A549 (cell line): Measurements from ENCODE around the gene PPIP5K1. TPM values are rescaled to one million over a fixed set of nuclear protein-coding genes. Genes with fewer than 3 reads are reported as not detected.
"Not testable (repeated sequence)": the region's sequence is repeated elsewhere in the genome, so short reads cannot be mapped to it uniquely, and the experiment has no call there.

Experiments
- ATAC-seq, 2 experiments: fragments of 200-7000 bp in 1 of 2; fragments of >200 bp in 1 of 2; cut with Nextera tagmentation in 1 of 2; cut with Tn5 transposase in 1 of 2; 3 replicates each; pipeline versions ENCODE4 v1.8.0 to v1.9.1; 2018 to 2020; ENCODE audit warnings: mild to moderate bottlenecking in 1 of 2, moderate library complexity in 1 of 2
- CTCF ChIA-PET: fragments of 300-600 bp; sonication (Branson Sonifier 250); formaldehyde crosslinking; extraction: SDS; loops from one replicate; lab custom pipeline; 2021; ENCODE audit warnings: antibody characterized with exemption, inconsistent platforms; lab: Yijun Ruan, JAX
- POLR2A ChIA-PET: fragments of 350-600 bp; formaldehyde crosslinking; extraction: SDS; loops from one replicate; lab custom pipeline; 2021; ENCODE audit warnings: antibody characterized with exemption, inconsistent platforms; lab: Yijun Ruan, JAX
- DNase-seq, 2 experiments: peaks; one replicate each; pipeline versions ENCODE4 v3.0.0 to v3.0.0-alpha.2; 2011 to 2016; ENCODE audit warnings: low read depth in 1 of 2, low spot score in 1 of 2
- FAIRE-seq: peaks from 2 replicates; lab custom pipeline; 2011; peaks lifted over from hg19 to GRCh38; lab: Jason Lieb, UNC
- H3K27ac ChIP-seq, 2 experiments: fragments of >200 bp; sonication (Bioruptor Twin); formaldehyde crosslinking; 3 replicates each; pipeline ENCODE4 v1.5.1; 2016 to 2017
- H3K4me1 ChIP-seq: fragments of >200 bp; sonication (Bioruptor Twin); formaldehyde crosslinking; 3 replicates; pipeline ENCODE4 v1.6.1; 2016
- H3K4me2 ChIP-seq: fragments of >200 bp; sonication (Bioruptor Twin); formaldehyde crosslinking; 3 replicates; pipeline ENCODE4 v1.6.1; 2016
- H3K4me3 ChIP-seq: fragments of >200 bp; sonication (Bioruptor Twin); formaldehyde crosslinking; 3 replicates; pipeline ENCODE4 v1.5.1; 2016
- H3K9me3 ChIP-seq: fragments of >200 bp; sonication (Bioruptor Twin); formaldehyde crosslinking; 3 replicates; pipeline ENCODE4 v1.6.1; 2016
- EHMT2 ChIP-seq: fragments of 200-600 bp; sonication (generic); IDR thresholded peaks from 2 replicates; pipeline ENCODE4 v1.6.1; 2016; ENCODE audit warnings: antibody characterized with exemption, low read depth, mild to moderate bottlenecking, moderate library complexity
- ZSCAN20 ChIP-seq: fragments of 250-450 bp; sonication (Bioruptor Pico); IDR thresholded peaks from 2 replicates; pipeline ENCODE4 v1.8.0; 2022; ENCODE audit warnings: mild to moderate bottlenecking, moderate library complexity
- WGBS: methylation state at CpG from one replicate; pipeline ENCODE4 v1.1.6; 2017; ENCODE audit errors: missing lambda C conversion rate; 5-methylcytosine and 5-hydroxymethylcytosine counted together
- polyA minus RNA-seq: library from RNA; depleted of rRNA, polyadenylated mRNA; stranded (reverse); fragments of >200 nt; gene quantifications from 2 replicates; pipeline ENCODE4 v1.2.3, GENCODE V29; 2011; rRNA and poly(A)+ RNA removed
- polyA plus RNA-seq, 4 experiments: library from polyadenylated mRNA; depleted of rRNA in 3 of 4; stranded (reverse); fragments of >200 nt; fragmentation: RNase III in 1 of 4; extraction: RNeasy Plus Mini Kit Qiagen cat#74134 plus additional on column Dnase treatment in 1 of 4; gene quantifications; 2 replicates in 3 of 4; 3 replicates in 1 of 4; pipeline ENCODE4 v1.2.3, GENCODE V29; 2011 to 2017
- TF ChIP-seq, protein P1 (sequence below): IDR thresholded peaks from 2 replicates; pipeline ENCODE4 v1.6.1; 2012; ENCODE audit warnings: low read depth, borderline replicate concordance

The PPIP5K1 gene
- polyA plus RNA-seq (2011; rRNA removed) (19.2 and 19.6 TPM in 2 replicates), polyA plus RNA-seq (2017; fragmentation: RNase III; extraction: RNeasy Plus Mini Kit Qiagen cat#74134 plus additional on column Dnase treatment) (9.3 to 9.7 TPM (median 9.5 TPM) in 3 replicates), polyA minus RNA-seq (33.0 and 44.8 TPM in 2 replicates)
- 13.7 and 16.7 TPM in 2 replicates for polyA plus RNA-seq (2012; cell fraction: cytosol; rRNA removed)
- polyA plus RNA-seq (2012; cell fraction: nucleus; rRNA removed), result 18.4 and 26.2 TPM in 2 replicates

DNA sequence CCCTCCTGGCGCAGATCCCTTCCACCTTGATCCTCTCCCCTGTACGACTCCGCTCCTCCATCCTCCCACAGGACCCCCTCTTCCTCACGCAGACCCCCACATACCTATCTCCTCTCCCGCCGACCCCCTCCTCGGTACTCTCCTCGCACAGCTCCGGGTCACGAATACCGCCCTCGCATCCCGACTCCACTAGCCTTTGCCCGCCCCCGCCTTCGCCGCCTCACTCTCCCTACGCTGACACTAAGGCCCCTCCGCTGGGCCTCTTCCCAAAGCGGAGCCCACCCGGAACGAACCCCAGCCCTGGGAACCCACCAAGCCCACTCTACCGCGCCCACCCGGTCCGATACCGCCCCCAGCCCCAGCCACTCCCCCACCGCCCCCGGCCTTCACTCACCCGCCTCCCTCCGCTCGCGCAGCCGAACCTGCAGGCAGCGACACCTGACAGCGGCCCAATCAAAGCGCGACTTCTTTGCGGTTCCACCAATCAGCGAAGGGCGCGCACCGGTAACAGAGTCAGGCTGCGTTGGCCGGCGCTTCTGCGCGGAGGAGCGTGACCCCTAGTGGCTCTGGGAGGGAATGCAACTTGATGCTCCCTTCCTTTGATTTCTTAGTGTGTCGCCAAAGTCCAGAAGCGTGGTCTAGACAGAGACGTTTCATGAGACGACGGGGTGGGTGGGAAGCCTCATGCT is at the start of gene PPIP5K1:
PPIP5K1 (minus strand) TSS at position 431 of the 689 bp plus-strand sequence. CDS start 5,704 bp downstream, outside the sequence.
- H3K27ac ChIP-seq, CTCF ChIA-PET, H3K4me1 ChIP-seq, H3K4me3 ChIP-seq, POLR2A ChIA-PET, H3K9me3 ChIP-seq, FAIRE-seq, DNase-seq, H3K4me2 ChIP-seq: not testable (repeated sequence)
- ATAC-seq, result peak; percentile 96 to 97
- no CpG with 5 or more reads among the region's 54 CpGs for WGBS

DNA sequence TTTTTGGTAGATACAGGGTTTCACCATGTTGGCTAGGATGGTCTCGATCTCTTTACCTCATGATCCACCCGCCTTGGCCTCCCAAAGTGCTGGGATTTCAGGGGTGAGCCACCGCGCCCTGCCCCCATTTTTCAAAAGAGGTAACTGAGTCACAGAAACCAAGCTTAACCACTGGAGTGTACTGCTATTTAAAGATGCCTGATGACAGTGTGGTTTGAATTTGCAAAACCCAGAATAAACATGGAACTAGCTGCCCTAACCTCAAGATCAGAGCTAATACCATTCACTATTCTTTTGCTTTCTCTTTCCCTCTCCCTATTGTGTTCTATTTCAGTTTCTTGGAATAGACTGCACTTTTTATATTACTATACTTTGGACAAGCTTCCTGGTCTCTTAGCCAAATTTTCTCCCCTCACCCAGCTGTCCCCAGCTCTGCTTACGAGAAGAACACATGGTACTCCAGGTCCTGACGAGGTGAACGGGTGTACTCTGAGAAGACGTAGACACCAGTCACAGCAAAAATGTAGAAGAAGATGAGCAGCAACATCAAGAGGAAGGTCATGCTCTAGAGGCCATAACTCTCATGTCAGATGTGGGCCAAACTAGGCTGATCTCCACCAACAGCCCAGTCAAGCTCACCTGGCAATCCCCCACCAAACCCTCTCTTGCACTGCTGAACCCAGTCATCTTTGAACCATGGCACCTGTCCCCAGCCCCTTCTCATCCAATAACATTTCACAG is 48.6 kb upstream of the PPIP5K1 start:
- H3K4me1 ChIP-seq, H3K4me3 ChIP-seq, CTCF ChIA-PET, DNase-seq, H3K4me2 ChIP-seq, H3K27ac ChIP-seq, FAIRE-seq, H3K9me3 ChIP-seq, POLR2A ChIA-PET, ATAC-seq: not testable (repeated sequence)
- WGBS, result 94% methylated on average over 8 of the region's 8 CpGs

DNA sequence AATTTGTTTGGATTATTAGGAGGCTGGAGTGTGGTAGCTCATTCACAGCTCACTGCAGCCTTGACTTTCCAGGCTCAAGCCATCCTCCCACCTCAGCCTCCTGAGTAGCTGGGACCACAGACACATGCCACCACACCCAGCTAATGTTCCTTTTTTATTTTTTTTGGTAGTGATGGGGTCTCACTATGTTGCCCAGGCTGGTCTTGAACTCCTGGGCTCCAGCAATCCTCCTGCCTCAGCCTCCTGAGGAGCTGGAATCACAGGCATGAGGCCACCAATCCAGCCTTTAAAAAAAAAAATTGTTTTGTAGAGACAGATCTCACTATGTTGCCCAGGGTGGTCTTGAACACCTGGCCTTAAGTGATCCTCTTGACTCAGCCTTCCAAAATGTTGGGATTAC is 36.9 kb upstream of the PPIP5K1 start:
- ATAC-seq, POLR2A ChIA-PET, H3K4me2 ChIP-seq, FAIRE-seq, H3K4me1 ChIP-seq, CTCF ChIA-PET, H3K9me3 ChIP-seq, DNase-seq, H3K4me3 ChIP-seq, H3K27ac ChIP-seq: not testable (repeated sequence)

DNA sequence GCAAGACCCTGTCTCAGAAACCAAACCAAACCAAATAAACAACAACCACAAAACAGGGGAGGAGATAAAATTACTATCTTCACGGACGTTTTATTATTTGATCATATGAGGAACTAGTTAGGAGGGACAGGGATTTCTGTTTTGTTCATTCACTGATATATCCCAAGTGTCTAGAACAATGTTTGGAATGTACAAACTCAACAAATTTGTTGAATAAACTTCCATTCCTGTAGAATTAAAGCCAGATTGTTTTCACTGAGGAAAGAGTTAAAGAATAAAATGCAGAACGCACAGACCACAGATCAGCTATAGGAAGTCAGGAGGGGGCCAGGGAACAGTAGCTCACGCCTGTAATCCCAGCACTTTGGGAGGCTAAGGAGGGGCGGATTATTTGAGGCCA is 35.1 kb upstream of the PPIP5K1 start:
- Histone ChIP-seq H3K4me2 (no peak overlapping the region), H3K27ac (no peak overlapping the region), H3K4me1 (no peaks in the 10 kb centered on the region), H3K4me3 (no peak overlapping the region), H3K9me3 (no peaks in the 10 kb centered on the region)
- no peak for TF ChIP-seq EHMT2
- TF ChIP-seq ZSCAN20, result no peak
- TF ChIP-seq, protein P1, sequence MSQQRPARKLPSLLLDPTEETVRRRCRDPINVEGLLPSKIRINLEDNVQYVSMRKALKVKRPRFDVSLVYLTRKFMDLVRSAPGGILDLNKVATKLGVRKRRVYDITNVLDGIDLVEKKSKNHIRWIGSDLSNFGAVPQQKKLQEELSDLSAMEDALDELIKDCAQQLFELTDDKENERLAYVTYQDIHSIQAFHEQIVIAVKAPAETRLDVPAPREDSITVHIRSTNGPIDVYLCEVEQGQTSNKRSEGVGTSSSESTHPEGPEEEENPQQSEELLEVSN, result no peak
- ChIA-PET CTCF (no interaction called here), POLR2A (no interaction called here)
- DNase-seq (no peak), ATAC-seq (no peak), FAIRE-seq (no peak)
- WGBS, result 46% methylated on average over 5 of the region's 5 CpGs

DNA sequence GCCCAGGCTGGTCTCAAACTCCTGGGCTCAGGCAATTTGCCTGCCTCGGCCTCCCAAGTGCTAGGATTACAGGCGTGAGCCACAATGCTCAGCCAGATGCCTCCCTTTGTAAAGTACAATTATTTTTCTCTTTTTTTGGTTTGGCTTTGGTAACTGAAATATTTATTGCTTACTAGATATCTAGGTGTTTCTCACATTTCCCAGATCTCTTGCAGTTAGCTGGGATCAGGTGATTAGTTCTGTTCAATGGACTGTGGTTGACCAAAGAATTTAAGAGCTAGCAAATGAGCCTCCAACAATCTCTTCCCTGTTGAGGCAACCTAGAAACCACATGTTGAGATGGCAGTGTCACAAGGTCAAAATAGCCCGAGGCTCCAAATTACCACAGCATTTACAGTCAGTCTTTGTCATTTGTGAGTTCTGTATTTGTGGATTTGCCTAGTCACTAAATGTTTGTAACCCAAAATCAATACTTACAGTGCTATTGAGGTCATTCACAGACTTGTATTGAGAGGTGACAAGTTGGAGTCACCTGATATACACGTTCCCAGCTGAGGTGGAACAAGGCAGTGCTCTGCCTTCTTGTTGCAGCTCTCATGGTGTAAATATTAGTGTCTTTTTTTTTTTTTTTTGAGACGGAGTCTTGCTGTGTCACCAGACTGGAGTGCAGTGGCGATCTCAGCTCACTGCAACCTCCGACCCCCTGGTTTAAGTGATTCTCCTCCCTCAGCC is 32.2 kb upstream of the PPIP5K1 start:
- FAIRE-seq, H3K4me3 ChIP-seq, H3K9me3 ChIP-seq, CTCF ChIA-PET, H3K4me2 ChIP-seq, DNase-seq, ATAC-seq, POLR2A ChIA-PET, H3K4me1 ChIP-seq, H3K27ac ChIP-seq: not testable (repeated sequence)
- 75% methylated on average over 6 of the region's 7 CpGs for WGBS

DNA sequence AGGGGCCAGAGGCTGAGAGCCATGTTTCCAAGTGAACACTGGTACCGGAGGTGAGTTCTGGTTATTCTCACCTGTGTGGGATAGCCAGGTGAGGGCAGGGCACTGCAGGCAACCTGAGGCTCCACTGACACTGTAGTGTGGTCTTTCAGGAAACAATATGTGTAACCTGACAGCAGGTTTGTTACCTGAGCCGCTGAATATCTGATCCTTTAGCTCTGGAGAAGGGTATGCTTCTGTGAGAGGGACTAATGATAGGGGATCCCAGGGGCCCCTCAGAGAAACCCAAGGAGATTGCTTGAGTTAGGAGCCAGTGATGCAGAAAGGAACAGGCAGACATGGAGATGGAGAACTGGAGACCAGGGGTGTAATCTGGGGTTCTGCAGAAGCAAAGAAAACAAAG is 28.7 kb upstream of the PPIP5K1 start, which contains the start of gene STRC:
STRC (minus strand) TSS at position 101 of the 400 bp plus-strand sequence; CDS start at position 23, 78 bp downstream.
- CTCF ChIA-PET, H3K4me3 ChIP-seq, DNase-seq, H3K4me2 ChIP-seq, H3K9me3 ChIP-seq, FAIRE-seq, H3K27ac ChIP-seq, POLR2A ChIA-PET, ATAC-seq, H3K4me1 ChIP-seq: not testable (repeated sequence)
- no CpG with 5 or more reads among the region's 2 CpGs for whole genome bisulfite sequencing

DNA sequence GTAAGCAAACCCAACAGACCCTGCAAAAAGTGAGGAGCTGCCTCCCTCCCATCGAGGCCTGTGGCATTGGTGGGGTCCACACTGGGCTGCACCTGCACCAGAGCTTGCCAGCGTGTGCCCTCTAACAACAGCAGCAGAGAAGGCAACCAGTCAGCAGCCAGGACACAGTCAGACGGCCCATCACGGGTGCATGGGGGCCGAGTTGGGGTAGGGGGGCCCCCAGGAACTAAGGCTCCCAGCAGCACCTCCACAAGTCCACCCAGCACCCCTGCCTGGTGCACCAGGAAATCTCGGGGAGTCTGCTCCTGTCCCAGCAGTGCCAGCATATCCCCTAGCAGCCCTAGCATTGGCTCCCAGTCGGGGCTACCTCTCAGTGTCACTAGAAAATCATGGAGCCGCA is 27.7 kb upstream of the PPIP5K1 start:
- H3K27ac ChIP-seq, H3K4me1 ChIP-seq, H3K4me2 ChIP-seq, ATAC-seq, CTCF ChIA-PET, FAIRE-seq, H3K4me3 ChIP-seq, POLR2A ChIA-PET, DNase-seq, H3K9me3 ChIP-seq: not testable (repeated sequence)
- no CpG with 5 or more reads among the region's 8 CpGs for WGBS

DNA sequence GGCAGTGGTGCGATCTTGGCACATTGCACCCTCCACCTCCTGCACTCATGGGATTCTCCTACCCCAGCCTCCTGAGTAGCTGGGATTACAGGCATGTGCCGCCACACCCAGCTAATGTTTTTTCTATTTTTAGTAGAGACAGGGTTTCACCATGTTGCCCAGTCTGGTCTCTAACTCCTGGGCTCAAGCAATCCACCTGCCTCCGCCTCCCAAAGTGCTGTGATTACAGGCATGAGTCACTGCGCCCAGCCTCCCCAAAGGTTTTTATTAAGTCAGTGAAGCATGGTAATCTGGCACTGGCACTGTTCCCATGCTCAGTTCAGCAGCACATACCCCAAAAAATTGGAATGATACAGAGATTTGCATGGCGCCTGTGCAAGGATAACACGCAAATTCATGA is 12.2 kb upstream of the PPIP5K1 start:
- POLR2A ChIA-PET, H3K9me3 ChIP-seq, FAIRE-seq, H3K27ac ChIP-seq, CTCF ChIA-PET, H3K4me3 ChIP-seq, H3K4me1 ChIP-seq, ATAC-seq: not testable (repeated sequence)
- DNase-seq, result peak in 1 of 2 experiments; percentile 2
- WGBS, result 18% methylated on average over 6 of the region's 6 CpGs
- peak overlapping the region; percentile 19; the same call in 1 of the 3 replicates for H3K4me2 ChIP-seq

DNA sequence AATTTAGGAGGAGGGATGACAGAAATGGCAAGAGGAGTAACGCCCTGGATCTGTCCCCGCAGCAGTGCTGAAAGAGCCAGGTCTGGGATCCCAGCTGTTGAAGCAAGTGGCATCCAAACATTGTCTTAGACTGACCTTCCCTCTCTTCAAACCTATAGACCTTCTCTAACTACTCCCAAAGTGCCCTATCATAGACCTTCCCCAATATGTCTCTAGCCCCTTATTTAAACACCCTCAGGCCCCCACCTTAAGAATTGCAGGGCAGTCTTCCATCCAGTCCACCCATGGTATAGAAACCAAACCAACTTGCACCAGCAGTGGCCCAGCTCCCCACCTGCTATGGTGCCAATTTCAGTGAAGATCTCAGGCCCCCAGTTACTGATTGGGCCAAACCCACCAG is 10.2 kb upstream of the PPIP5K1 start:
- FAIRE-seq, H3K4me3 ChIP-seq, CTCF ChIA-PET, POLR2A ChIA-PET, H3K4me2 ChIP-seq, H3K9me3 ChIP-seq, H3K27ac ChIP-seq, H3K4me1 ChIP-seq, DNase-seq, ATAC-seq: not testable (repeated sequence)
- no CpG with 5 or more reads among the region's 2 CpGs for WGBS
